GM04503 (cell line): Measurements from ENCODE around the gene ATP11A.
"Not testable (repeated sequence)": the region's sequence is repeated elsewhere in the genome, so short reads cannot be mapped to it uniquely, and the experiment has no call there.

Experiments
- DNase-seq: peaks from one replicate; pipeline ENCODE4 v3.0.0-alpha.2; 2012; ENCODE audit warnings: low read depth

ATP11A gene

DNA sequence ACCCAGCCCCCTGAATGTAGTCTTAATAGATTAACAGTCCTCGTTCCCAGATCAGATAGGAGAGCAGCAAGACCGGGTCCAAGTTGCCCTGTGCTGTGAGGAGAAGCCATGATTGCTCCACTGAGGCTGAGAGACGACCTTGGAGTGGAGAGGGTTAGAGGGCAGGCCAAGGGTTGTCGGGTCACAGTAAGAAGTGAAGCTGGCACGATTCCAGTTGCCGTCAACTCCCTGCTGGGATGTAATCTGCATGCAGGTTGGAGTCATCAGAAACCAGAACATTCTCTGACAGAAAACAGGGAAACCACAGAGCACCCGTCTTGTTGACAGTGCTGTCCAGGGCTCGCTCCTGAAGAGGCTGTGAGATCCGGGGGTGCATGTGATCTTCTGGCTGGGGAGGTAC is 19.0 kb upstream of the ATP11A start:
- no peak for DNase-seq

DNA sequence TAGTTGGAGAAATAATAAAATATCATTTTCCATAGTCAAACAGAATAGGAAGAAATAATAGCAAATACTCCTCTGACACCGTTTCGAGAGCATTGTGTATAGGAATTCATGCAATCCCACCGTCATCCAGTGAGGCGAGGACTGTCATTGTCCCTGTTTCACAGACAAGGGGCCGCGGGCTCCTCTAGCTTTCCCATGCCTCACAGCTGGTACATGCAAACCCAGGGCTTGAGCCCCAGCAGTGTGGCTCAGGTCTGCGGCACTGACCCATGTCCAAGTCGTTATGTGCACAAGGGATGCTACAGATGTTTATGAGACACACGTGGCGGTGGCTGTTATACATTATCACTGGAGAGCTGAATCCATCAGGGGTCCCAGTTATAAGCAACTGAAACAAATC is 18.5 kb upstream of the ATP11A start:
- no peak for DNase-seq

DNA sequence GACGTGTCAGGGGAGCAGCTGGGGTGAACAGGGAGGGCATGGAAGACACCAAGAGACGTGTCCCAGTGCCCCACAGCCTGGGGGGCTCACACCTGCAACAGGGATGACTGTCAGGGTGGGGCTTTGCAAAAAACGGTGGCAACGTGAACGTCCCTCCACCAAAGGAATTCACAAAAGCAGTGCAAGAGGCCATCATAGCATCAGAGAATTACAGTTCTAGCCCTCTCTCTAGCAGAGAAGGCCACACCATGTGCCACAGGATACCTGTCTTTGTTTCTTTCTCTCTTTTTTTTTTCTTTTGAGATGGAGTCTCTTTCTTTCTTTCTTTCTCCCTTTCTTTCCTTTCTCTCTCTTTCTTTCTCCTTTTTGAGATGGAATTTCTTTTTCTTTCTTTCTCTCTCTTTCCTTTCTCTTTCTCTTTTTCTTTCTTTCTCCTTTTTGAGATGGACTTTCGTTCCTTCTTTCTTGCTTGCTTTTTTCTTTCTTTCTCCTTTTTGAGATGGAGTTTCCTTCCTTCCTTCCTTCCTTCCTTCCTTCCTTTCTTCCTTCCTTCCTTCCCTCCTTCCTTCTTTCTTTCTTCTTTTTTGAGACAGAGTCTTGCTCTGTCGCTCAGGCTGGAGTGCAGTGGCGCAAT is 17.1 kb upstream of the ATP11A start:
- DNase-seq: no peak

DNA sequence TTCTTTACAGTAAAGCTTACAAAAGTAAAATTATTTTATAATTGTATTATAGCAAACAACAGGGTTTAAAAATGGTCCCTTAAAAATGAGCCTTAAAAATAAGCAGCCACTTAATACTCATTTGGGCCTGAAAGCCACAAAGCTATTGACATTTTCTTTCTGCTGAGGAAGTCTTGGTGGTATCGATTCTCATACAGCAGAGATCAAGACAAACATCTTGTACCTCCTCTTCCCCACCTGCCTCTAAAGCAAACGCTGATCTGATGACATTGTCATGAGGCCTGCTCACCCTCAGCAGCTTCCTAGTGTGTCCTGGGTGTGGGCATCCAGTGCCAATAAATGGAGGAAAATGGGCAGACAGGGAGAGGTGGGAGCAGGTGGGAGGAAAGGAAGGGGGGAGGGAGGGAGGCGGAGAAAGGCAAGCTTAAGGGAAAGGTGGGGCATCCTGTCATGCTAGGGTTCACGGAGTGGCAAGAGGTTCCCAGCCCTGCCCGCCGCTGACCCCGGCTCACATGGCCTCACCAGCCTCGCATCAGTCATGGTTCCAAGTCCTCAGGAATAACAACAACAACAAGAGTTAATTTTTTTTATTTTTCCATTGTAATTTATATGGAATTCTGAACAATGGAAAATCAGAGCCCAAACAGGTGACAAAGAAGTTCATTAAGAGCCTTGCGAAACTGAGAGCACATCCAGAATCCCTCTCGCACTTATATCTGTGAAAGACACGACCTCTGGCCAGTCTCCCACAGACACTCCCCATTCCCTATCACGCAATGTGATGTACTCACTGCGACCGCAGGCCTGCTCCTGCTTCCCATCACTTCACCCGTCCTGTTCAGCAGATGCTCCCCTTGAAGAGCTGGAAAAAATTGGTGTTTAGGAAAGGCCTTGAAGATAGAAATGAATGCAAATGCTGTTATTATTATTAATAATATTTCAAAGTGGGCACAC is 15.1 kb upstream of the ATP11A start:
- no peak for DNase-seq

DNA sequence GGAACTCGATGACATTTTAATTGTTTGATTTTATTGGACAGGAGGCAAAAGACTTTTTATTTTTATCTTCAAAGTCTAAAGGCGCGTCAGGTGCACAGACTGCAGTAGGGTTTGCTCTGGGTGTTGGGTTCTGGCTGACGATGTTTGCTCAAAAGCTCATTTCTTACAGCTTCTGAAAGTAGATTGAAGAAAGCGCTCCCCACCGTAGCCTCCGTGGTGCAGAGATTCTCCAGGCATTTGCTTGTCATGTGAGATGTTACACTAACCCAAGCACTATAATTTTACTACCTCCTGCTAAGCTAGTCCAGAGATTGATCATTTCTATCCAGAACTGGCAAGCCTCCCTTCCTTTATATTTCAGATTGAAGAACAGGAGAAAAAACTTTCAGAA is 14.5 kb upstream of the ATP11A start:
- no peak for DNase-seq

DNA sequence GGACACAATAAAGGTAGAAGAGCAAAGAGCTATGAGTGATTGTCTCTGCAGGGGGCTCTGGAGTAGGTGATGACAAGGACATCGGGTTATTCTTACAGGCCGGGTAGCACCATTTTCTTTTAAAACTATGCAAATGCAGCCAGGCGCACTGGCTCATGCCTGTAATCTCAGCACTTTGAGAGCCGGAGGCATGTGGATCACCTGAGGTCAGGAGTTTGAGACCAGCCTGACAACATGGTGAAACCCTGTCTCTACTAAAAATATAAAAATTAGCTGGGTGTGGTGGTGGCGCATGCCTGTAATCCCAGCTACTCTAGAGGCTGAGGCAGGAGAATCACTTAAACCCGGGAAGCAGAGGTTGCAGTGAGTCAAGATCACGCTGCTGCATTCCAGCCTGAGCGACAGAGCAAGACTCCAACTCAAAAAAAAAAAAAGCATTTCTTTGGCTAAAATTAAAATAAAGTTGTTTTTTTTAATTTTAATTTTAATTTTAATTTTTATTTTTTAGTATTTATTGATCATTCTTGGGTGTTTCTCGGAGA is 12.3 kb upstream of the ATP11A start:
- not testable (repeated sequence) for DNase-seq

DNA sequence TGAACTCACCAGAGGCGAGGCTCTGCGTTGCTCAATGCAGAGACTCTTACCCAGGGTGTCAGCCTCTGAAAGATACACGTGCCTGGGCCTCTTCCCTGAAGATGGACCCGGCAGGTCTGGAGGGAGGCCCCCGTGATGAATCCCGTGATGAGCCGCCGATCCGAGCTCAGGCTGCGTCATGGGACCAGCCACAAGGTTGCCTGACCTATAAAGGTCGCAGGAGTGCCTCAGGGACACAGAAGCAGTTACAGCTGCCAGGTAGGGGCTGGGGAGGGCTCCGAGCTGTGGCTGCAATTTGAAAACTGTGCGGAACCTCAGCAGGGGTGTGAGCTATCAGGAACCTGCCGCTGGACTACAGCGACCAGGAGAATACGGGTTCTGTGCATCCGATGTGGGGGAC is 10.5 kb upstream of the ATP11A start:
- no peak for DNase-seq

DNA sequence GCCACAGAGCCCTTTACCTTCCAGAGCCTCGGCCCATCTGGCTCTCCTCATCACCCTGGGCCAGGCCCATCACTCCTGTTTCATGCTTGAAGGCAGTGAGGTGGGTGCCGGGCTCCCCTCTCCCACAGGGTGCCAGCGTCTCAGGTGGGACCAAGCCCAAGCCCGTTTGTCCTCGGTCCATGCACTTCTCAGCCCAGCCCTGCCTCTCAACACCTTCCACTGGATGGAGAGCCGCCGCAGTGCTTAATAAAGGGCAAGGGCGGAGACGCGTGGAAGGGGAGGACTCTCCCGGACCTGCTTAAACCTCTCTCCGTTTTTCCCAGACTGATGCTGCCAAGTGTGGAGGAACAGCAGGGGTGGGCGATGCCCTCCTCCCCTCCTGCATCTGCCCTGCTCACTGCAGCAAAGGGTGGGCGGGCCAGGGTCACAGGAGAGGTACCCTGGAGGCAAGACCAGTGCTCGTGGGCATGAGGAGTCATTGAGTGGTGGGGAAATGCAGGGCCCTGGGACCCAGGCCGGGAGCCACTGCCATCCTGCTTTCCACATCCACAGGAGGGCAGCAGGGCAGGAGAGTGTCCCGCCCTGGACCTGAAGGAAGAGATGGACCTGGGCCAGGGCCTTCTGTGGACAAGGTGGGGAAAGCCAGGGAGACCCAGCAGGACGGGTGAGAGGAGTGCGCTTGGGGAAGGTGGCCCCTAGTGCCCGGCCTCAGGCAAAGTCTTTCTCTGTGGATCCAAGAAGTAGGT is 9.7 kb upstream of the ATP11A start:
- no peak for DNase-seq

DNA sequence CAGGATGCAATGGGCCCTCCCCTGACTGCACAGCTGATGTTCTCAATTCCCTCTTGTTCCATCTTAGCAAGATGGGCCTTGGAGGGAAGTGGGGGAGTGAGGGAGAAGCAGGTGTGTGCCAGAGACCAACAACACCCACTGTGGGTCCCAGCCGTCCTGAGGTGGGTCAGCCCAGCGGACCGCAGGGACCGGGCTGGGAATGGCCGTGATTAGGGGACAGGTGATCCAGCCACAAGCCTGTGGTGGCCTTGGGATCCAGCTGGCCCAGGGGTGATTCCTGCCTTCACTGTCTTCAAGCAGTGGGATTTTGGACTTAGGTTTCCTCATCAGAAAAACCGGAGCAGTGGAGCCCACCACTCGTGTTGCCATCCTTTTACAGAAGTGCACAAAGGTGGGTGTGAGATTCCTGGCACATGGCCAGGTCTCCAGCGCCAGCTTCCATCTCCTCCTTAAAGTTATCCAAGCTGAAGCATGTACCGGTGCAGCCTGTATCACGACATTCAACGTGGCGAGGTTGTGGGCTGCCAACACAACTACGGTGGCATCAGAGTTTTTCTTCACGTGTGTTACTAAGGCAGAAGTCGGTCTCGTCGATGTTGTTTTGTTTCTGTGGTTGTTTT is 9.0 kb upstream of the ATP11A start:
- no peak for DNase-seq

DNA sequence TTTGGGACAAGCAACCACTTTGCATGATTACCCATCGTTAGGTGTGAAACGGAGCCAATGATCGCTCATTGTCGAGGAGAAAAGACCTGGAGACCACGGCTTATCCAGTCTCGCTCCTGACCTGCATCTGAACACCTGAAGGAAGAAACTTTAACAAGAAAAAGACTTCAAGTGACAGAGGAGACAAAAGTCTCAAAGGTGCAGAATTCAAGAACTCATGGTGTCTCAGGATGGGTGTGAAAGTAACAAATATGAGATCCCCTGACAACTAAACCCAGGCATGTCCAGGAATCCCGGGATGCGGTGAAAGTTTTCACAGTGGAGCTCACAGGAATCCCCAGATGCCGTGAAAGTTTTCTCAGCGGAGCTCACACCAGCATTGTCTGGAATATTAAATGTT is 6.3 kb upstream of the ATP11A start:
- no peak for DNase-seq

DNA sequence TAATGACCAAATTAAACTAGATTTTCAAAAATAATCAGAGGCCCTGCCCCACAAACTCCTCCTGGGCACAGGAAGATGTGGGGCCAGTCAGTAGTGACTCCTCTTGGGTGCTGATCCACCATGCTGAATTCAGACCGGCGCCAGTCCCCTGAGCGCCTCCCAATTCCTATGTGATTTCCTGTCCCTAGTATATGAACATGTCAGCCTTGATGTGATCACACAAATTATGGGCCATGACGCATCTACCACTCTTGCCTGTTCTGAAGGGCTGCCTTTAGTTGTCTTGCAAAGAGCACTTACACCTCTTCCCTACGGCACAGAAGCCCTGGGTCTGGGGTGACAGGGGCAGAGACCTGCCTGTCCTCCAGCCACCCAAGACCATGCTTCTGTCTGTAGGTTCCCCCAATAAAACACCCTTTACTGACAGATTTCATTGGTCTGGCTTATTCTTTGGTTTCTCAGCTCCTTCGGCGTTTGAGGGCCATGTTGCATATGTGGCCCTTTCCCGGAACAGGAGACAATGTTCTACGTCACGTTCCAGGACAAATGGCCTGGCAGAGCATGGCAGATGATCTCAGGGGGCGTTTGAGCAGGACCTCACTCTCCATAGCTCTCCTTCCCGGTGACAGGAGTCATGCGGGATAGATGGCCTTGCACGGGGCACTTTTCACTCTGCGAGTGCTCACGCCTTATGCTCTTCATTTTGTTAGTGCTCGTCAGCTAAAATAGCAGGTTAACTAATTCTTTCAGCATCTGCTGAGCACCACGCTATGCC is 5.6 kb upstream of the ATP11A start:
- no peak for DNase-seq

DNA sequence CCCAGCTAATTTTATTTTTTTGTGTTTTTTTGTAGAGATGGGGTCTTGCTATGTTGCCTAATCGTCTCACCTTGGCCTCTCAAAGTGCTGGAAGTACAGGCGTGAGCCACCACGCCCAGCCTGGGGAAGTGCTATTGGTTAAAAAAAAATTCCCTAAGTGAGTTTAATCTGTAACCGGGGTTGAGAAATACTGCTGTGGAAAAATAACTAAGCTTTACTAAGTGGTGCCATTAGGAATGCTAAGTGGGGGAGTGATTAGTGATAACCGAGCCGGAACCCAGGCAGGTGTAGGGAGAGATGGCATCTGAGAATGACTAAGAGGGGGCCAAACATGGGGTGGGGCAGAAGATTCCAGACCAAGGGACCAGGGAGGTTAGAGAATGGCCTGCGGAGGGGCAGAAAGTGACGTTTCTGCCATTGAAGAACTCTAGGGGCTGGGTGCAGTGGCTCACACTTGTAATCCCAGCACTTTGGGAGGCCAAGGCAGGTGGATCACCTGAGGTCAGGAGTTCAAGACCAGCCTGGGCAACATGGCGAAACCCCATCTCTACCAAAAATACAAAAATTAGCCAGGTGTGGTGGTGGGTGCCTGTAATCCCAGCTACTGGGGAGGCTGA is 4.5 kb upstream of the ATP11A start:
- DNase-seq: not testable (repeated sequence)

DNA sequence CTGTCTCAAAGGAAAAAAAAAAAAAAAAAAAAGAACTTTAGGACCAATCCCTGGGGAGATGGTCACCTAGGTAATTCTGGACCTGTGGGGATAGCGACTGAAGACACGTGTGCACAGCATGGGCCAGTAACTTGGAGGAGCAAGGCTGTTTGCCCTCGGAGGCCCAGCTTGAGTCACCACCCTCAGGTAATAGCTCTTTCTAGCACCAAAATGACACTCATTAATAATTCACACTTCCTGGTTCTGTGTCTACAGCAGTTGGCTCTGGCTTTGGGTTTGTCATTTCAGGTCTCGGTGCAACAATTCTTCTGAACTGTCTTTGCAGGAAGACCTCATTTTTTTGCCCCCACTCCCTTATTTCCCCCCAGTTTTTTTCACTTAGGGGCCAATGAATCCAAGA is 3.9 kb upstream of the ATP11A start:
- no peak for DNase-seq

DNA sequence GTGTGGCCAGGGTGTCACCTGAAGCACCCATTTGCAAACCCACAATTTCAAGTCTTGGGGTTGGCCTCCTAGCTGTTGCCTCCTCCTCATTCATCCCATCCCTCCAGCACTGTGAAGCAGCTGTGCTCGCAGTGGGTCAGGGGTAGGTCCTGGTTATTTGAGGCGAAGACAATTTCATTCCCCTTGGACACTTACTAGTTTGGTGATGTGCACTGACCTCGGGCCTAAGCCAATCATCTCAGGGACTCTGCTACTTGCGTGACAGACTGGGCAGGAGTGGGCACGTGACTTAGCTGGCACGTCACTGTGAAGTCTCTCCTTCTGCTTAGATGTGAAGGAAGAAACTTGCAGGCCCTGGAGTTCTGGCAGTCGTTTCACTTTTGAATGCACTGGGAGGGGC is 3.5 kb upstream of the ATP11A start:
- DNase-seq: no peak

DNA sequence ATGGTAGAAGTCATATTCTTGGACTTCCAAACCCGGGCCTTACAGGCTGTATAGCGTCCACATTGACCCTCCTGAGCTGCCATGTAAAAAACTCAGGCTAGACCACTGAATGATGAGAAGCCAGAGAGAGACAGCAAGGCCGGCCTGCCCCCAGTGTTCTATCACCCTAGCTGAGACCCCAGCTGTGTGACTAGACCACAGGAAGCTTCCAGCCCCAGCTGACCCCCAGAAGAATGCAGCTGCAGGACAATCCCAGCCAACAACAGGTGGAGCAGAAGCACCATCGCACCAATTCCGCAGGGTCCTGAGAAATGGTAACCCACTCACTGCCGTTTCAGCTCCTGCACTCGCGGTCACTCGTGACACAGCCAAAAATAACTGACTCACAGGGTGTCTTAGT is 2.9 kb upstream of the ATP11A start:
- no peak for DNase-seq

DNA sequence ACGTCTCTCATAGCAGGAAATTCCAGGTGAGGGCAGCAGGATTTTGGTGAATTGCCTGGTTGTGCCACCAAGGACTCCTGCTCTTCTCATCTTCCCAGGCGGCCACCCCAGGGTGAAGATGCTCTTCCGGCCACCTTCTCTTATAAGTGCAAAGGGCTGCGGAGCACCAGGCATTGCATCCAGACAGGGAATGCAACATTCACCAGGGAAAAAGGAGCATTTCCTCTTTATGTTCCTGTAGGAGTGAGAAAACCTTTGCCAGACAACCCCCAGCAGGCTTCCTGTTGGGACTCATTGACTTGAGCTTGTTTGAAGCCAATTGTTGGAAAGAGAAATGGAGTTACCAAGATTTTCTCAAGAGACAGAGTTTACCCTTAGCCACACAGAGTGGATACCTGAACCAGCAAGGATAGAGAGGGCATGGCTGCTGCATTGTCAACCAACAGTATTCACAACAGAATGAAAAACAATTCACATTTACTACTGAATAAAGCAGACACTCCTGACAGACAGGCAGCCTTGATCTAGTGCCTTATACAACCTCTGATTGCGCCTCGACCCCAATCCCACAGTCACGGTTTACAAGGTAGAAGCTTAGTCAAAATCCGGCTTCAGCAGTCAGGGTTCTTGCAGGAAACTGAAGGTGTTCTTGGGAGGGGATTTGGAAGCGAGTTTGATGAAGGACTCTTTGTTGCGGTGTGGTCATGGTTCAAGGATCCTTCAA is 1.8 kb upstream of the ATP11A start:
- no peak for DNase-seq

DNA sequence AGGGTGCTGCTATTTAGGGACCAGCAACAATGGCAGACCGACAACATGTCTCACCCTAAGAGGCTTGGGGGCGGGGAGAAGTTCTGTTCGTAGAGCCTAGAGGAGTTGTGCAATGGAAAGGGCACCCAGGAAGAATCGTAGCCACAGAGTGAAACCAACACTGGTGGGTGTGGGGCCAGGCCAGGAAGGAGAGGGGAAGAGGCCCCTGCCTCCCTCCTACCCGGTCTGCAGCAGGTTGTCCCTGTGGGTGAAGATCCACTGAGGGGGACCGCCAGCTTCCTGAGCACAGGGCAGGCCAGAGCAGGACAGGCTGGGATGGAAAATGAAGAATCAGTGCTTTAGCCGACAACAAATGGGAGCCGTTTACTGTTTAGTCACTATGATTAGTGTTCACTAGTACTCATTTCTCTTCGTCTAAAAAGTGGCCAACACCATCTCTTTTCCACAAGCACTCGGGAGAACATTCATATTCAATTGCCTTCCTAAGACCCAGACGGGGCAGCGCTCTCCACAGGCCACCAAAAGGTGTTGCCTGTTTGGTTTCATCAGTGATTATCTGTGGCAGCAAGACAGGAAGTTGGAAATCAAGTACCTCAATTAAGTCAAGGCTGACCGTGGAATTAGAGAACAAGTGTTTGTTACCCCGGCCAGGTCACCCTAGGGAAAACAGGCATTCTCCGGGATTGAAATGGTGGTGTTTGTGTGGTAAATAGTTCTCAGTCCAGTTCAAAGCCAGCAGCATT is 1.1 kb upstream of the ATP11A start:
- DNase-seq: no peak

DNA sequence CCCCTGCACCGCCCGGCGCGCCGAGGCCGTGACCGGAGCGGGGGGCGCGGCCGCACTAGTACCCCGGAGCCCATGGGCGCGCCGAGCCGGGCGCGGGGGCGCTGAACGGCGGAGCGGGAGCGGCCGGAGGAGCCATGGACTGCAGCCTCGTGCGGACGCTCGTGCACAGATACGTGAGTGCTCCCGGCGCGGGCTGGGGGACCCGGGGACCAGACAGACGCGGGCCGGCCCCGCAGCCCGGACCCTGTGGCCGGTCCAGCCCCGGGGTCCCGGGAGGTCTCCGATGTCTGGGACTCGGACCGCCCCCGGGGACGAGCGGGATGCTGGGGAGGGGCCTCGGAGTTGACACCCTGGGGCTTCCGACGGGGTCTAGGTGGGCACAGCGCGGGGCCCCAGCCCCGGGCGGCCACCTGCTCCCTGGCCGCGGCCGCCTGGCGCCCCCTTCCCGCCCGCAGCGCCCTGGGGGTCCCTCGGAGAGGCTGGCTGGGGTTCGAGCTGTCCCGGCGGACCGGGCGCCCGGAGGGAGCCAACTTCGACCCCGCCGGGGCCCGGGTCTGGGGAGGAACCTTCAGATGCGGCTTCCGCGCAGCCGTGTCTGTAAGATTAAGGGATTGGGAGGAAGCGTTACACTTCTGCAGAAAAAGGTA is 568 bp downstream of the ATP11A start:
- no peak for DNase-seq

DNA sequence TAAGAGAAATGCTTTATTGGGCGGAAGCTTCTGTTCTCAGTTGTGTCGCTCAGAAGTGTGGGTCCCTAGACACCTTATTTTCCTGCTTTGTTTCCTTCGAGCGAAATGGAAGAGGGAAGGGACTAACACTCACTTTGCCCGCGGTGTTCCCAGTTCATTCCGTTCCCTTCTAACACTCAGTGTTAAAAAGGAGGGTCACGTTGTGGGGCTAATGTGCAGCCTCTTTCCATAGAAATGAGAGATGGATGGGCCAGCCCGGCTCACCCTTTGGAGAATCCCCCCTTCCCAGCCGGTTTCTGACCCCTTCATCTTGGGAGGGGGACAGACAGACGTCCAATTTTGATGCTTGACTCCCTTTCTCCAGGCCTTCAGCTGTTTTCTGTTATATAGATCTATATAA is 2.3 kb downstream of the ATP11A start:
- no peak for DNase-seq
